HepG2 (cell line): Measurements from ENCODE around the gene LENEP. TPM values are rescaled to one million over a fixed set of nuclear protein-coding genes. Genes with fewer than 3 reads are reported as not detected.
A peak's percentile ranks its signal among the peaks of the same experiment; 100 is the strongest.

ENCODE experiments used
- ADNP ChIP-seq: sonication (generic); formaldehyde crosslinking; IDR thresholded peaks from 2 replicates; pipeline ENCODE4 v1.4.0; 2020; ENCODE audit warnings: missing genetic modification reagents
- AHDC1 ChIP-seq: sonication (generic); formaldehyde crosslinking; IDR thresholded peaks from 2 replicates; pipeline ENCODE4 v1.5.1; 2020; ENCODE audit warnings: mild to moderate bottlenecking, missing genetic modification reagents, borderline replicate concordance
- ARID2 ChIP-seq: sonication (generic); formaldehyde crosslinking; IDR thresholded peaks from 2 replicates; pipeline ENCODE4 v1.8.1; 2022; ENCODE audit warnings: mild to moderate bottlenecking, missing genetic modification reagents, borderline replicate concordance
- EEA1 ChIP-seq: sonication (generic); formaldehyde crosslinking; IDR thresholded peaks from 2 replicates; pipeline ENCODE4 v1.5.1; 2020; ENCODE audit warnings: mild to moderate bottlenecking, missing genetic modification reagents, borderline replicate concordance
- FOXK2 ChIP-seq: fragments of 450-650 bp; IDR thresholded peaks from 2 replicates; pipeline ENCODE4 v1.6.1; 2016
- HNRNPL ChIP-seq: fragments of 200-400 bp; formaldehyde crosslinking; IDR thresholded peaks from 2 replicates; pipeline ENCODE4 v1.6.1; 2017; ENCODE audit warnings: mild to moderate bottlenecking, low read depth, low read length
- KLF6 ChIP-seq: IDR thresholded peaks from 2 replicates; pipeline ENCODE4 v1.8.0; 2016; ENCODE audit warnings: missing biosample characterization, missing genetic modification reagents
- MYC ChIP-seq: sonication (generic); formaldehyde crosslinking; IDR thresholded peaks from 2 replicates; pipeline ENCODE4 v1.9.0; 2021; ENCODE audit warnings: missing genetic modification reagents, borderline replicate concordance
- PAF1 ChIP-seq: IDR thresholded peaks from 2 replicates; pipeline ENCODE4 v1.6.1; 2016; ENCODE audit warnings: missing genetic modification reagents, missing compliant biosample characterization
- SNAPC5 ChIP-seq: sonication (generic); formaldehyde crosslinking; IDR thresholded peaks from 2 replicates; pipeline ENCODE4 v1.8.1; 2023; ENCODE audit warnings: mild to moderate bottlenecking, missing genetic modification reagents, borderline replicate concordance
- TMF1 ChIP-seq: sonication (generic); formaldehyde crosslinking; IDR thresholded peaks from 2 replicates; pipeline ENCODE4 v1.8.1; 2022; ENCODE audit warnings: low read depth, missing genetic modification reagents
- U2AF1 ChIP-seq: fragments of 200-400 bp; formaldehyde crosslinking; optimal IDR thresholded peaks from 2 replicates; pipeline ENCODE3; 2017; ENCODE audit warnings: mild to moderate bottlenecking, low read depth, low read length
- ZMAT3 ChIP-seq: sonication (generic); formaldehyde crosslinking; conservative IDR thresholded peaks from 2 replicates; pipeline ENCODE4 v1.7.0; 2021; ENCODE audit warnings: missing genetic modification reagents
- ZNF660 ChIP-seq: sonication (generic); formaldehyde crosslinking; IDR thresholded peaks from 2 replicates; pipeline ENCODE4 v1.5.1; 2020; ENCODE audit warnings: mild to moderate bottlenecking, low read depth, missing genetic modification reagents, borderline replicate concordance
- ZNF772 ChIP-seq: sonication (generic); formaldehyde crosslinking; IDR thresholded peaks from 2 replicates; pipeline ENCODE4 v1.5.0; 2020; ENCODE audit warnings: mild to moderate bottlenecking, missing genetic modification reagents
- ZNF83 ChIP-seq: sonication (generic); formaldehyde crosslinking; IDR thresholded peaks from 2 replicates; pipeline ENCODE4 v1.4.0; 2020; ENCODE audit warnings: missing genetic modification reagents, mild to moderate bottlenecking, borderline replicate concordance
- ZSCAN29 ChIP-seq: sonication (generic); formaldehyde crosslinking; conservative IDR thresholded peaks from 2 replicates; pipeline ENCODE4 v1.4.0; 2020; ENCODE audit warnings: mild to moderate bottlenecking, missing genetic modification reagents
- polyA plus RNA-seq, 8 experiments: library from polyadenylated mRNA; depleted of rRNA in 3 of 8; stranded (reverse) in 7 of 8; unstranded in 1 of 8; fragments of >200 nt; fragmentation: Illumina TruSeq in 4 of 8; extraction: Trizol in 4 of 8; gene quantifications; 2 replicates each; pipeline versions ENCODE4 v1.2.1 to v1.2.3, GENCODE V29; 2011 to 2016; ENCODE audit warnings: low read depth in 4 of 8, missing spikeins in 1 of 8, mixed read lengths in 1 of 8; ENCODE audit not compliant: insufficient read depth in 1 of 8
- total RNA-seq, 5 experiments: library from RNA; depleted of rRNA; stranded (reverse); fragments of >200 nt; fragmentation: Illumina TruSeq; extraction: Trizol; gene quantifications; 2 replicates each; pipeline ENCODE4 v1.2.3, GENCODE V29; 2016; ENCODE audit warnings: low read depth in 1 of 5
- TF ChIP-seq, protein P1 (sequence below): IDR thresholded peaks from 2 replicates; pipeline ENCODE4 v1.6.1; 2016; ENCODE audit warnings: low read depth, missing genetic modification reagents, missing compliant biosample characterization
- TF ChIP-seq, protein P2 (sequence below): sonication (generic); formaldehyde crosslinking; IDR thresholded peaks from 2 replicates; pipeline ENCODE4 v1.5.0; 2020; ENCODE audit warnings: missing genetic modification reagents, mild to moderate bottlenecking, borderline replicate concordance

Gene LENEP
- total and polyA plus RNA-seq, 2 of the 13 experiments (the other 11 are each of a cell fraction or from before 2014, with no cell fraction given): 0.29 TPM; not detected in 1

DNA sequence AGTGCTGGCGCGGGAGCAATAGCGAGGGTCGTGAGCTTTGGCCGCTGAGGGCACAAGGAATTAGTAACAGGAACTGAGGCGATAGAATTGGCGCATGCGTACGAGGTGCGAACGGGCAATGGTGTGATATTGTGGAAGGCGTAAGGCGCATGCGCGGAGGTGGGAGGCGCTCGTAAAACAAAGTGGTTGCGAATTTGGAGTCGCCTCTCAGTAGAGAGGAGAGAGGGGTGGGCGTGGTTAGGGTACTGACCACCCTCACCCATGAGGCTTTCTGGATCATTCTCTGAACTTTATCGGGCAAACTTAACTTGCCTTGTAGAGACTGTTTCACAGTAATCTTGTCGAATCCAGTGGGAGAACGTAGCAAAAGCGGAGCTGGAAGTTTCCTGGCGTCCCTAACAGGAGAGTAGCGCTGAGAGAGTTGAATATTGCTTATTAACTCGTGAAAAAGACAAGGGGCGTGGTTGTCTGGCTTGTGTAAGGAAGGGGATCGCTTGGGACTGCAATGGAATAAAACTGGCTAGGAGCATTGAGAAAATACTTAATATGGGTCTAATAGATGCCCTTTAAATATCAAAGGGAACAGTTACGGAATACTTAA, 18.5 kb upstream of the LENEP start (continued):
- no peak for TF ChIP-seq AHDC1 (CRISPR knock-in tag)
- no peak for TF ChIP-seq ZNF772
- no peak for TF ChIP-seq HNRNPL
- TF ChIP-seq, protein P1, sequence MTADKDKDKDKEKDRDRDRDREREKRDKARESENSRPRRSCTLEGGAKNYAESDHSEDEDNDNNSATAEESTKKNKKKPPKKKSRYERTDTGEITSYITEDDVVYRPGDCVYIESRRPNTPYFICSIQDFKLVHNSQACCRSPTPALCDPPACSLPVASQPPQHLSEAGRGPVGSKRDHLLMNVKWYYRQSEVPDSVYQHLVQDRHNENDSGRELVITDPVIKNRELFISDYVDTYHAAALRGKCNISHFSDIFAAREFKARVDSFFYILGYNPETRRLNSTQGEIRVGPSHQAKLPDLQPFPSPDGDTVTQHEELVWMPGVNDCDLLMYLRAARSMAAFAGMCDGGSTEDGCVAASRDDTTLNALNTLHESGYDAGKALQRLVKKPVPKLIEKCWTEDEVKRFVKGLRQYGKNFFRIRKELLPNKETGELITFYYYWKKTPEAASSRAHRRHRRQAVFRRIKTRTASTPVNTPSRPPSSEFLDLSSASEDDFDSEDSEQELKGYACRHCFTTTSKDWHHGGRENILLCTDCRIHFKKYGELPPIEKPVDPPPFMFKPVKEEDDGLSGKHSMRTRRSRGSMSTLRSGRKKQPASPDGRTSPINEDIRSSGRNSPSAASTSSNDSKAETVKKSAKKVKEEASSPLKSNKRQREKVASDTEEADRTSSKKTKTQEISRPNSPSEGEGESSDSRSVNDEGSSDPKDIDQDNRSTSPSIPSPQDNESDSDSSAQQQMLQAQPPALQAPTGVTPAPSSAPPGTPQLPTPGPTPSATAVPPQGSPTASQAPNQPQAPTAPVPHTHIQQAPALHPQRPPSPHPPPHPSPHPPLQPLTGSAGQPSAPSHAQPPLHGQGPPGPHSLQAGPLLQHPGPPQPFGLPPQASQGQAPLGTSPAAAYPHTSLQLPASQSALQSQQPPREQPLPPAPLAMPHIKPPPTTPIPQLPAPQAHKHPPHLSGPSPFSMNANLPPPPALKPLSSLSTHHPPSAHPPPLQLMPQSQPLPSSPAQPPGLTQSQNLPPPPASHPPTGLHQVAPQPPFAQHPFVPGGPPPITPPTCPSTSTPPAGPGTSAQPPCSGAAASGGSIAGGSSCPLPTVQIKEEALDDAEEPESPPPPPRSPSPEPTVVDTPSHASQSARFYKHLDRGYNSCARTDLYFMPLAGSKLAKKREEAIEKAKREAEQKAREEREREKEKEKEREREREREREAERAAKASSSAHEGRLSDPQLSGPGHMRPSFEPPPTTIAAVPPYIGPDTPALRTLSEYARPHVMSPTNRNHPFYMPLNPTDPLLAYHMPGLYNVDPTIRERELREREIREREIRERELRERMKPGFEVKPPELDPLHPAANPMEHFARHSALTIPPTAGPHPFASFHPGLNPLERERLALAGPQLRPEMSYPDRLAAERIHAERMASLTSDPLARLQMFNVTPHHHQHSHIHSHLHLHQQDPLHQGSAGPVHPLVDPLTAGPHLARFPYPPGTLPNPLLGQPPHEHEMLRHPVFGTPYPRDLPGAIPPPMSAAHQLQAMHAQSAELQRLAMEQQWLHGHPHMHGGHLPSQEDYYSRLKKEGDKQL: no peak
- no peak for TF ChIP-seq ARID2 (CRISPR knock-in tag)
- 0 out of 2 replicates have a peak, but pooled peaks have one; percentile 70 for TF ChIP-seq FOXK2
- no peak for TF ChIP-seq ZNF660 (CRISPR knock-in tag)
- no peak; the same call in 1 of the 2 replicates for TF ChIP-seq ZNF83 (CRISPR knock-in tag)
- no peak for TF ChIP-seq MYC (CRISPR knock-in tag)
- TF ChIP-seq ZSCAN29 (CRISPR knock-in tag): no peak
- no peak for TF ChIP-seq SNAPC5
- TF ChIP-seq, protein P2, sequence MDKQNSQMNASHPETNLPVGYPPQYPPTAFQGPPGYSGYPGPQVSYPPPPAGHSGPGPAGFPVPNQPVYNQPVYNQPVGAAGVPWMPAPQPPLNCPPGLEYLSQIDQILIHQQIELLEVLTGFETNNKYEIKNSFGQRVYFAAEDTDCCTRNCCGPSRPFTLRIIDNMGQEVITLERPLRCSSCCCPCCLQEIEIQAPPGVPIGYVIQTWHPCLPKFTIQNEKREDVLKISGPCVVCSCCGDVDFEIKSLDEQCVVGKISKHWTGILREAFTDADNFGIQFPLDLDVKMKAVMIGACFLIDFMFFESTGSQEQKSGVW (CRISPR knock-in tag): no peak
- TF ChIP-seq EEA1: no peak
- TF ChIP-seq PAF1 (CRISPR knock-in tag): no peak
- TF ChIP-seq KLF6 (CRISPR knock-in tag): peak; percentile 66
- no peak for TF ChIP-seq TMF1 (CRISPR knock-in tag)
- no peak for TF ChIP-seq ADNP (CRISPR knock-in tag)
- no peak for TF ChIP-seq ZMAT3 (CRISPR knock-in tag)
- TF ChIP-seq U2AF1: no peak
